Activated CD4-positive, alpha-beta memory T cell treated with anti-CD3 and anti-CD28 coated beads, Interleukin-2, amount 10 ng/mL, durations not matched to agents 7 days and 5 days (primary cell): ENCODE data around the gene ZPR1. TPM values are rescaled to one million over a fixed set of nuclear protein-coding genes. Genes with fewer than 3 reads are reported as not detected.

Experiments used
- CTCF ChIA-PET: fragments of 350-600 bp; sonication (Branson Sonifier 250); formaldehyde crosslinking; loops from one replicate; lab custom pipeline; 2021; ENCODE audit warnings: antibody characterized with exemption, inconsistent platforms; lab: Charles Lee
- POLR2A ChIA-PET: fragments of 350-600 bp; sonication (Branson Sonifier 250); formaldehyde crosslinking; loops from one replicate; lab custom pipeline; 2021; ENCODE audit warnings: antibody characterized with exemption; lab: Charles Lee
- DNase-seq: peaks from one replicate; pipeline ENCODE4 v3.0.0-alpha.2; 2020
- H3K27ac Mint-ChIP-seq: one replicate; pipeline ENCODE4 v1.8.0; 2021; ENCODE audit warnings: mild to moderate bottlenecking, mixed read lengths
- H3K27me3 Mint-ChIP-seq: one replicate; pipeline ENCODE4 v1.8.0; 2021; ENCODE audit warnings: mixed read lengths
- H3K36me3 Mint-ChIP-seq: one replicate; pipeline ENCODE4 v1.8.0; 2021; ENCODE audit warnings: low read depth, mixed read lengths
- H3K4me1 Mint-ChIP-seq: one replicate; pipeline ENCODE4 v1.8.0; 2021; ENCODE audit warnings: mixed read lengths
- H3K4me3 Mint-ChIP-seq: one replicate; pipeline ENCODE4 v1.8.0; 2021; ENCODE audit warnings: mild to moderate bottlenecking, mixed read lengths
- H3K9me3 Mint-ChIP-seq: one replicate; pipeline ENCODE4 v1.8.0; 2021; ENCODE audit warnings: mixed read lengths
- total RNA-seq, 2 experiments: library from RNA; stranded (reverse); gene quantifications; one replicate each; pipeline ENCODE4 v1.2.3, GENCODE V29; 2021

The ZPR1 gene
- total RNA-seq, 2 experiments from 2014 or later, result 55.6 to 57.6 TPM

DNA sequence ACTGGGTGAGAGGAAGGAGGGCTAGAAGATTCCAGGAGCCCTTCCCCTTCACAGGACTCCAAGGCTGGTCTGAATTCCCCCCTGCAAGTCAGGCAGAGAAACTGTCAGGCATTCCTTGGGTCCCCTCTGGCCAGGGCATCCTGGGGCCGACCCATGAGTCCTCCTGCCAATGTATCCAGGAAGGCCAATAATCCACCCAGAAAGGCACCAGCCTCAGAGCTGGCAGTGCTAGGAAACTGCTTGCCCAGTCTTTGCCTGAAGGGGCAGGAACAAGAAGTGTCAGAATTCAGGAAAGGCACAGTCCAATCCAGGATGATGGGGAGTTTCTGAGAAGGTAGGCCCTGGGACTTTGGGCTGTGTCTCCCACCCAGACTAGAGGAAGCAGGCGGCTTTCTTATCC lies 56.0 kb downstream of the ZPR1 start:
- no peaks in the 10 kb centered on the region for H3K36me3 Mint-ChIP-seq
- no peak for DNase-seq
- no peak overlapping the region for H3K4me3 Mint-ChIP-seq
- peaks cover 6% of the 10 kb centered on the region for H3K4me1 Mint-ChIP-seq
- POLR2A ChIA-PET, result interaction anchor here (0.7 to 1.3 kb wide), 4 partner anchors 9 to 104 kb away, joined by 3 to 8 read pairs (median 3); no protein-coding TSS in a partner anchor
- CTCF ChIA-PET, result interaction anchor here (0.9 to 4.3 kb wide), 12 partner anchors 9 to 392 kb away, joined by 3 to 35 read pairs (median 4); partner anchors contain the start of gene APOA5
- no peaks in the 10 kb centered on the region for H3K9me3 Mint-ChIP-seq
- H3K27me3 Mint-ChIP-seq, result no peaks in the 10 kb centered on the region
- H3K27ac Mint-ChIP-seq, result no peak overlapping the region

DNA sequence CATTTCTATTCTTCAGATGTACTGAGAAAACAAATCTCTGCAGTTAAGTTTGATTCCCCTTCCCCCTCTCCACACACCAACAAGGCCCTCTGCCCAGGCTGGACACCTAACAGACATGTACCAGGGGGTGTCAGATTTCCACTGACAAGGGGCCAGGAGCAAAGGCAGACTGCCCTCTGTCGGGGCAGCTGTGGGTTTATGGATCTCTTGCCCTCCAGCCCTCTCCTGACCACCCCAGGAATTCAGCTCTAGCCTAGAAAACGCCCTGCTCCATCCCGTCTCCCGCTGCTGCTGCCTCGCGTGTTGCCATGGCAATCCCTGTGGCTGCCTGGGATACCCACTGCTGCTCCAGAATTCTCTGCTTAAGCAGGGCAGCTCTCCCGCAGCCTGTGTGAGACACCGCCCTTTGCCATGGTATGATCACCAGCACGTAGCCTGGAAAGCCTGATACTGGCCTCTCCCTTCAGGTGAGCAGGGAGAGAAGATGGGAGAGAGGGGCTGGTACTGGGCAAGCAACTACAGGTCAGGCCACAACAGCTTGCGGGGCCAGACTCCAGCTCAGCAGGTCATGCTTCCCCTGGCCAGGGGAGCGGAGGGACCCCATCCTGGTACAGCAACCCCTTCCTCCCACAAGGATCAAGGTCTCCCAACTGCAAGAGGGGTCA lies 56.6 kb downstream of the ZPR1 start:
- Mint-ChIP-seq H3K27ac (no peak overlapping the region), H3K4me3 (no peak overlapping the region), H3K9me3 (no peaks in the 10 kb centered on the region), H3K27me3 (no peaks in the 10 kb centered on the region), H3K36me3 (no peaks in the 10 kb centered on the region), H3K4me1 (peaks cover 6% of the 10 kb centered on the region)
- ChIA-PET CTCF (interaction anchor here (0.7 to 4.2 kb wide), 3 partner anchors 105 to 378 kb away, joined by 3 to 31 read pairs (median 3); no protein-coding TSS in a partner anchor), POLR2A (interaction anchor here (0.7 kb wide), 1 partner anchor 11 kb away, joined by 3 read pairs; no protein-coding TSS in a partner anchor)
- DNase-seq, result no peak

DNA sequence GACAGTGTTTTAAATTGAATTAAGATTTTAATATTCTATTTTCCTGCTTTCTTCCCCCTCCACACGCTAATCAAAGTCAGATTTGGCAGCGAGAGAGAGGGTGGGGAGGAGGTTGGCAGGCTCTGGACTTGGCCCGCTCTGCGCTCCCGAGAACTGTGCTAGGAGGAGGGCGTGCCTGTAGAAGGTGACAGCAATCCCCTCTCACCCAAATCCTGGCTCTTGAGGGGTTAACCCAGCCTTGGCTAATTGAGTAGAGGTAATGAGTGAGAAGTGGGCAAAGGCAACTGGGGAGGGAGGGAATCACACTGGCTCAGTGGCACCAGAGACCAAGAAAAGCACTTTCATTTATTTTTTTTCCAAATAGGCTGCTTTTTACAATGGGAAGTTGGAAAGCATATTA lies 57.2 kb downstream of the ZPR1 start:
- Mint-ChIP-seq H3K27ac (no peak overlapping the region), H3K4me3 (no peak overlapping the region), H3K36me3 (no peaks in the 10 kb centered on the region), H3K9me3 (no peaks in the 10 kb centered on the region), H3K27me3 (no peaks in the 10 kb centered on the region), H3K4me1 (peaks cover 6% of the 10 kb centered on the region)
- ChIA-PET POLR2A (no interaction called here), CTCF (interaction anchor here (0.7 kb wide), 1 partner anchor 375 kb away, joined by 3 read pairs; no protein-coding TSS in a partner anchor)
- DNase-seq, result no peak

DNA sequence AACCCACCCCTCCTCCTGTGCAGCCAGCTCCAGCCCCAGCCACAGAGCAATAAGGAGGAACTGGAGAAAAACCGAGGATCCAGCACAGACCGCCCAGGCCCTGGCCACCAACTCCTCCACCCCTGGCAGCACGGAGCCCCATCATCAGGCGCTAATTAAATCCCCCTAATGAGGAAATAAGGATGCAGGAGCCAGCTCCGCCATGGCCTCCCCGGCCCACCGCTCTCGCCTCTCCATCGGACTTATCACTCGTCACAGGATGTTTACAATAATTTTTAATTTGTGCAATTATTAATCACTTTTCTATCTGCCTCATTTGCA lies 57.6 kb downstream of the ZPR1 start:
- ChIA-PET CTCF (no interaction called here), POLR2A (no interaction called here)
- H3K27ac Mint-ChIP-seq, result no peak overlapping the region
- H3K4me1 Mint-ChIP-seq, result peaks cover 6% of the 10 kb centered on the region
- H3K4me3 Mint-ChIP-seq, result no peak overlapping the region
- H3K27me3 Mint-ChIP-seq, result no peaks in the 10 kb centered on the region
- no peak for DNase-seq
- H3K9me3 Mint-ChIP-seq, result no peaks in the 10 kb centered on the region
- H3K36me3 Mint-ChIP-seq, result no peaks in the 10 kb centered on the region

DNA sequence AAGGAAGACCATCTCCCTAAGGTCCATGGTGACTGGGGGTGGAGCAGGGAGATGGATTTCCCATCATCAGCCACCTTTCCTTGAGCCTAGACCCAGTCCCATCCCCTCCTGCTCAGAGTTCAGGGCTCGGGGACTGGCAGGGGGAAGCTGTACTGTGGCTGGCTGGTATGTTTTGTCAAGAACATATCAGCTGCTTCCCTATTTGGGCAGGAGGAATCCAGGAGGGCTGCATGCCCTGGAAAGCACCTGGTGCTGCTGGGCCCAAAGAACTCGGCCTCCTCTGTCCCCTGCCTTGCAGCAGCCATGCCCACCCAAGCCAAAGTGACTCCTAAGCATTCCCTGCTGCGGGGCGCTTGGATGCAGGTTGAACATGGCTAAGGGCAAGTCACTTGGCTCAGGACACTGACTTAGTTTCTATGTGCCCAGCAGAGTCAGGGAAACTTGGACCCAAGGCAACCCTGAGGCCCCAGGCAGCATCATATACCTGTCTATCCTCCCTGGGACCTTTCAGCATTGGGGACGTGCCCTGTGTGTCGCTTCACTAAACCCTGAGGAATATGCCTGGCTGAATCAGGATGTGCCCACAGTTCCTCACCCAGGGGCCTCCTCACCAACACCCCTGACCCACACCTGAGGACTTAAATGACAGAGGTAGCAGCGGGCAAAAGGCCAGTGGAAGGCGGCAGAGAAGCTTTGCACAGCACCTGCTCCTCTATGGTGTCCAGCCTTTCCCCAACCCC lies 58.2 kb downstream of the ZPR1 start:
- ChIA-PET POLR2A (interaction anchor here (0.9 kb wide), 1 partner anchor 10 kb away, joined by 3 read pairs; no protein-coding TSS in a partner anchor), CTCF (interaction anchor here (2.0 kb wide), 1 partner anchor 106 kb away, joined by 12 read pairs; no protein-coding TSS in a partner anchor)
- DNase-seq, result no peak
- Mint-ChIP-seq H3K27ac (no peak overlapping the region), H3K4me1 (peaks cover 6% of the 10 kb centered on the region), H3K27me3 (no peaks in the 10 kb centered on the region), H3K36me3 (no peaks in the 10 kb centered on the region), H3K9me3 (no peaks in the 10 kb centered on the region), H3K4me3 (no peak overlapping the region)

DNA sequence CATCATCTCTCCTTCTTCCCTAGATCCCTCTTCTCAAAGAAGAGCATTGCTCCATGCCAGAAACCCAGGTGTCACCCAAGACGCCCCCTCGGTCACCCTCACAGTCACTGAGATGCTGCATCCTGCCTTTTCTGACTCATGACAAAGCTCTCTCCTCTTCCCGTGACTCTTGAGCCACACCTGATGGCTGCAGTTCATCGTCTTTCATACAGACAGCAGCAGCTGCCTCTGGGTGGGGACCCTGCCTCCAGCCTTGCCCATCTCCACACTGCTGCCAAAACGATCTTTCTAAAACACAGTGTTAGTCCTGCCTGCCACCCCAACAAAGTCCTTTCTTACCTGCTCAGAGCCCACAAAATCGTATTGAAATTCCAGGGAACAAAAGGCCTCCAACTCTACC lies 59.8 kb downstream of the ZPR1 start:
- Mint-ChIP-seq H3K36me3 (no peaks in the 10 kb centered on the region), H3K27me3 (peaks cover 3% of the 10 kb centered on the region), H3K4me3 (no peak overlapping the region), H3K9me3 (no peaks in the 10 kb centered on the region), H3K4me1 (peaks cover 3% of the 10 kb centered on the region), H3K27ac (no peak overlapping the region)
- no peak for DNase-seq
- POLR2A ChIA-PET, result interaction anchor here (1.2 kb wide), 1 partner anchor 10 kb away, joined by 3 read pairs; no protein-coding TSS in a partner anchor
- CTCF ChIA-PET, result interaction anchor here (1.3 to 2.0 kb wide), 2 partner anchors 15 to 108 kb away, joined by 3 to 12 read pairs; no protein-coding TSS in a partner anchor

DNA sequence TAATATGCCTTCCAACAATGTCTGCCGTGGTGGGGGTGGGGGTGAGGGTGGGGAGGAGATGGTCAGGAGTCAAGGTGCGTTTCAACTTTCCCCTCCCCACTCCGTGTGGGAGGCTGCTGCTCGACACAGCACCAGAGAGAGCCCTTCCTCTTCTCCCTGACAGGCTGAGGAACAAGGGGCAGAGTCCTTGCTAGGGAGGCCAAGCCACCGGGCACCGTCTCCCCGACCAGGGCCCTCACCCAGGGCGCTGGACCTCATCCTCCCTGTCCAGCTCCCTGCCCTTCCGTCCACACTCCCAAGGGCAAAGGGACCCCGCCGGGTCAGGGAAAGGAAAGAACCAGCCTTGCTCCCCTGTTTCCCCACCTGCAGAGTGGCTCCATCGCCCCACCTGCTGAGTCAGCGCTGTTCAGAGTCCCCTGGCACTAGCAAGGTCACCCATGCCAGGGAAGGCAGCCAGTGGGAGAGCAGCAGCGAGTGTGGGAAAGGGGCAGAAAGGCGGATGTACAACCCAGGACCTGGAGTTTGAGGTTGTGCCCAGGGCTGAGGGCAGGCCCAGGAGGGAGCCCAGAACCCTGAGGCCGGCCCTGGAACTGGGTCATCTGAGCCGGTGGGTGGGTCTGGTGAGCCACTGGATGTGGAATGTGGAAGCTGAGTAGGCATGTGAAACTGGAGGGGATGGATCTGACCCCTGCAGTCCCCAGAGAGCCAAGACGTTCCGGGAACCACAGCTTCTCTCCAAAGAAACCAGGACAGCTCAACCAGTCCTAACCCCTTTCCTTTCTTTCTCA lies 62.2 kb downstream of the ZPR1 start:
- DNase-seq, result no peak
- H3K36me3 Mint-ChIP-seq, result no peaks in the 10 kb centered on the region
- H3K27ac Mint-ChIP-seq, result no peak overlapping the region
- no peaks in the 10 kb centered on the region for H3K4me1 Mint-ChIP-seq
- POLR2A ChIA-PET, result interaction anchor here (0.5 kb wide), 1 partner anchor 731 kb away, joined by 3 read pairs; no protein-coding TSS in a partner anchor
- no peak overlapping the region for H3K4me3 Mint-ChIP-seq
- peaks cover 8% of the 10 kb centered on the region for H3K27me3 Mint-ChIP-seq
- H3K9me3 Mint-ChIP-seq, result no peaks in the 10 kb centered on the region
- CTCF ChIA-PET, result no interaction called here

DNA sequence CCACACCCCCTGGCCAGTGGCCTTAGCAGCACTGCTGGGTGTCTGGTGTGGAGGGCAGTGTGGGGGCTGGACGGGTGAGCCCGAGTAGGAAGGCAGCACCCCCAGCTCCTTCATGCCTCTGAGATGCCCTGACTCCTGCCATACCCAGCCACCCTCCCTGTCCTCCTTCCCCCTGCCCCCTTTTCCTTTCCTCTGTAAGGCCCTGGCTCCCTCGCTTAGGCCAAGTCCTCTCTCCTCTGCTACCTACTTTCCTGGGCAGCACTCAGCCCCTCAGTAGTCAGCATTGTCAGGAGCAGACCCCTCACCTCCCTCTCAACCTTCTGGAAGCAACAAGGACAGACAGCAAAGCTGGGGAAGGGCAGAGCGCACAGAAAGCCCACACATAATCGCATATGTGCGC lies 63.0 kb downstream of the ZPR1 start:
- H3K9me3 Mint-ChIP-seq, result no peaks in the 10 kb centered on the region
- no peak for DNase-seq
- no peak overlapping the region for H3K27ac Mint-ChIP-seq
- POLR2A ChIA-PET, result no interaction called here
- peaks cover 8% of the 10 kb centered on the region for H3K27me3 Mint-ChIP-seq
- no peaks in the 10 kb centered on the region for H3K4me1 Mint-ChIP-seq
- H3K4me3 Mint-ChIP-seq, result no peak overlapping the region
- no peaks in the 10 kb centered on the region for H3K36me3 Mint-ChIP-seq
- CTCF ChIA-PET, result no interaction called here

Other genes with a start within 250 kb of the ZPR1 start
- gene BUD13, start 15.0 kb downstream of the ZPR1 start, total RNA-seq, result 10 to 100 TPM; 34.1 to 35.1 TPM
- not detected for gene APOA5, start 3.9 kb upstream of the ZPR1 start, total RNA-seq
- not detected for gene APOA4, start 35.3 kb upstream of the ZPR1 start, total RNA-seq
- not detected for gene APOC3, start 41.9 kb upstream of the ZPR1 start, total RNA-seq
- gene APOA1, start 49.6 kb upstream of the ZPR1 start, total RNA-seq, result not detected